Common myeloid progenitor, CD34-positive (primary cell): ENCODE data around the gene TCHP.

Experiments used
- CTCF ChIA-PET: fragments of 350-600 bp; sonication (Branson Sonifier 250); formaldehyde crosslinking; loops from one replicate; lab custom pipeline; 2021; ENCODE audit warnings: antibody characterized with exemption; lab: Charles Lee
- POLR2A ChIA-PET: fragments of 350-600 bp; sonication (Branson Sonifier 250); formaldehyde crosslinking; loops from one replicate; lab custom pipeline; 2021; ENCODE audit warnings: antibody characterized with exemption; lab: Charles Lee
- DNase-seq, 3 donors: peaks; one replicate each; pipeline versions ENCODE4 v3.0.0 to v3.0.0-alpha.2; 2013
- H3K27ac ChIP-seq, 2 experiments: 1 replicate in 1 of 2; 2 replicates in 1 of 2; pipeline ENCODE4 v1.7.0; 2013; ENCODE audit warnings: inconsistent platforms in 2 of 2, low read length in 2 of 2, mild to moderate bottlenecking in 2 of 2, low read depth in 1 of 2, moderate library complexity in 1 of 2; ENCODE audit not compliant: severe bottlenecking in 2 of 2, insufficient read depth in 1 of 2, poor library complexity in 1 of 2
- H3K27me3 ChIP-seq, 5 experiments: replicated peaks in 2 of 5; 1 replicate in 3 of 5; 2 replicates in 2 of 5; pipeline versions ENCODE4 v1.6.1 to v1.7.0; 2013; ENCODE audit warnings: low read length in 4 of 5, mild to moderate bottlenecking in 2 of 5, moderate library complexity in 2 of 5, inconsistent platforms in 1 of 5; ENCODE audit not compliant: insufficient read depth in 5 of 5, control insufficient read depth in 4 of 5
- H3K36me3 ChIP-seq, 4 experiments: 1 replicate in 2 of 4; 2 replicates in 2 of 4; pipeline versions ENCODE4 v1.6.1 to v1.7.0; 2013; ENCODE audit warnings: low read length in 3 of 4, control low read depth in 1 of 4, mild to moderate bottlenecking in 1 of 4; ENCODE audit not compliant: control insufficient read depth in 4 of 4, insufficient read depth in 4 of 4
- H3K4me1 ChIP-seq, 4 experiments: 1 replicate in 3 of 4; 2 replicates in 1 of 4; pipeline versions ENCODE4 v1.6.1 to v1.7.1; 2013; ENCODE audit warnings: low read length in 3 of 4, mild to moderate bottlenecking in 3 of 4, control low read depth in 1 of 4, inconsistent platforms in 1 of 4, moderate library complexity in 1 of 4; ENCODE audit not compliant: control insufficient read depth in 4 of 4, insufficient read depth in 4 of 4; ENCODE audit errors: control extremely low read depth in 1 of 4
- H3K4me3 ChIP-seq, 7 experiments: 1 replicate in 4 of 7; 2 replicates in 3 of 7; pipeline versions ENCODE4 v1.5.1 to v1.7.0; 2013; ENCODE audit warnings: mild to moderate bottlenecking in 7 of 7, low read length in 6 of 7, moderate library complexity in 6 of 7, inconsistent platforms in 2 of 7, low read depth in 2 of 7, control low read depth in 1 of 7; ENCODE audit not compliant: insufficient read depth in 4 of 7, control insufficient read depth in 1 of 7; ENCODE audit errors: extremely low read depth in 1 of 7
- H3K9me3 ChIP-seq, 5 experiments: 1 replicate in 4 of 5; 2 replicates in 1 of 5; pipeline versions ENCODE4 v1.6.1 to v1.7.1; 2013; ENCODE audit warnings: low read length in 4 of 5, mild to moderate bottlenecking in 2 of 5, inconsistent platforms in 1 of 5, low read depth in 1 of 5, moderate library complexity in 1 of 5; ENCODE audit not compliant: control insufficient read depth in 4 of 5, insufficient read depth in 2 of 5; ENCODE audit errors: control extremely low read depth in 1 of 5
- WGBS: methylation state at CpG from one replicate; pipeline ENCODE4 v1.1.5; 2013; ENCODE audit not compliant: insufficient coverage; 5-methylcytosine and 5-hydroxymethylcytosine counted together

TCHP gene

DNA sequence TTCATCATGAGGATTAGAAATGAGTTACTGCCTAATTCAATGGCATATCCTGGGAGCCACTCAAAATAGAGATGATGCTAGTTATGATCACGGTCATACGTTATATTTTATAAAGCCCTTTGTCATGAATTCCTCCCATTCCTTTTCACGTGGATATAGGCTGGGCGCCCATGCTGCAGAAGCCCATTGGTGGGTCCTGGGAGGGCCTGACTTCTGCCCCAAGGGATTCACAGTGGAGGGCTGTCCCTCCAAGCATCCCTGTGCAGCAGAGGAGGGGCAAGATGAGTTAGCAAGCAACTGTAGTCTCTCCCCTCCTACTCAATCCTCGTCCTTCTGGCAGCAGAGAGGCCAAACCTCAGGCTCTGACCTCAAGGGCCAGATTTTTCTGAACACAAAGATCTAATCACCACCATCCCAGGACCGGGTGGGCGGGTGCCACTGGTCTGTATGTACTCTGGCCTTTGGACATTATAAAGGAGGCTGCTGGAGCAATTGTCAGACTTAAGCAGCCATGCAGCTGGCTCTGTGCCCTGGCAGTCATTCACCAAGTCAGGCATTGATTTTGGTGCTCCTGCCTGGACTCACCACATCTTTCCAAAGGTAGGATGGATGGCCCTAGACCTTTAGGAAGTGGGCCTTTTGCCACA is 28.3 kb upstream of the TCHP start:
- H3K4me1 ChIP-seq = peaks cover 0 to 18% (median 0%) of the 10 kb centered on the region in 4 experiments
- POLR2A ChIA-PET = no interaction called here
- 100% methylated on average over 7 of the region's 7 CpGs for WGBS
- no peaks in the 10 kb centered on the region for H3K9me3 ChIP-seq
- DNase-seq = no peak
- peaks cover 0 to 5% (median 2%) of the 10 kb centered on the region in 4 experiments for H3K36me3 ChIP-seq
- CTCF ChIA-PET = interaction anchor here (1.3 to 1.9 kb wide), 3 partner anchors 12 to 19 kb away, joined by 3 to 7 read pairs (median 5); no protein-coding TSS in a partner anchor
- no peak overlapping the region for H3K4me3 ChIP-seq
- no peak overlapping the region for H3K27ac ChIP-seq
- H3K27me3 ChIP-seq = no peaks in the 10 kb centered on the region

- Histone ChIP-seq H3K27ac (no peak overlapping the region), H3K27me3 (no peaks in the 10 kb centered on the region), H3K4me1 (peaks cover 0 to 19% (median 0%) of the 10 kb centered on the region in 4 experiments), H3K36me3 (peaks cover 0 to 5% (median 2%) of the 10 kb centered on the region in 4 experiments), H3K9me3 (no peaks in the 10 kb centered on the region), H3K4me3 (no peak overlapping the region)
- POLR2A ChIA-PET = no interaction called here
- 95% methylated on average over 2 of the region's 6 CpGs for WGBS
- no peak for DNase-seq
- CTCF ChIA-PET = interaction anchor here (1.9 kb wide), 1 partner anchor 20 kb away, joined by 7 read pairs; no protein-coding TSS in a partner anchor
Measured at GRCh38 chr12:109873653-109874052, 26.4 kb upstream of the TCHP start.

GRCh38 chr12:109875572-109876131 is 24.4 kb upstream of the TCHP start:
- peaks cover 8 to 34% (median 11%) of the 10 kb centered on the region in 4 experiments for H3K4me1 ChIP-seq
- DNase-seq = no peak
- 82% methylated on average over 2 of the region's 6 CpGs for WGBS
- H3K27ac ChIP-seq = no peak overlapping the region
- CTCF ChIA-PET = interaction anchor here (0.8 to 3.7 kb wide), 2 partner anchors 22 to 35 kb away, joined by 4 to 15 read pairs; no protein-coding TSS in a partner anchor
- POLR2A ChIA-PET = no interaction called here
- no peaks in the 10 kb centered on the region for H3K27me3 ChIP-seq
- H3K9me3 ChIP-seq = no peaks in the 10 kb centered on the region
- H3K36me3 ChIP-seq = peaks cover 0 to 5% (median 2%) of the 10 kb centered on the region in 4 experiments
- H3K4me3 ChIP-seq = no peak overlapping the region

GRCh38 chr12:109876406-109876805 is 23.7 kb upstream of the TCHP start:
- H3K9me3 ChIP-seq = no peaks in the 10 kb centered on the region
- no peak overlapping the region for H3K4me3 ChIP-seq
- CTCF ChIA-PET = interaction anchor here (0.8 to 3.7 kb wide), 3 partner anchors 12 to 36 kb away, joined by 3 to 15 read pairs (median 4); no protein-coding TSS in a partner anchor
- no peak for DNase-seq
- H3K36me3 ChIP-seq = peaks cover 0 to 5% (median 2%) of the 10 kb centered on the region in 4 experiments
- no peaks in the 10 kb centered on the region for H3K27me3 ChIP-seq
- POLR2A ChIA-PET = no interaction called here
- no peak overlapping the region for H3K27ac ChIP-seq
- H3K4me1 ChIP-seq = peaks cover 8 to 33% (median 15%) of the 10 kb centered on the region in 4 experiments

DNA sequence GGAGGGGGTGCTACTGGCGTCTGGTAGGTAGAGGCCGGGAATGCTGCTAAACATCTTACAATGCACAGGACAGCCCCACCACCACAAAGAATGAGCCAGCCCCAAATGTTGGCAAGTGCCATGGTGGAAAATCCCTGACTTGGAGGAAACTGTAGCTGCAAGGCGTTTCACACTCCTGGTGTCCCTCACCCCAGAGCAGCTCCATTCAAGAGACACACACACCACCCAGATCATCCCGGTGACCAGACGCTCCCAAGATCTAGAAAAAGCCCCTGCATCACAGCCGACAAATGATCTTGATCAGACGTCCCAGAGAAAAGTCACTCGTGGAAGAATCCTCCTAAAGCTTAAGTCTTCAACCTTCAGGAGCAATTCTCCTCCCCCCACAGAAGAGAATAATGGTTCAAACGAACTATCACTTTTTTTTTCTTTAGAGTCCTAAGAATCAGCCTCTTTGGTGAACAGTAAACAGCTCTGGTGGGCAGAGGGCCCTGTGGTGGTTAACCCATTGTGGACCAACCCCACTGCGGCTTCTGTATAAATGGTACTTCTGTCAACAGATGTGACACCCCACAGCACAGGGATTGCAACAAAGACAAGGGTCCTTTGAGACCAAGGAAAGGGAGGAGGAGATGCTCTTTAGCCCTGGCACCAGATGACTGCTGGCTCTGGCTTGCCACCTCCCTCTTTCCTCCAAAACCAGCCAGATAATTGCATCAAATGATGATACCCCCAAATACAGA is 22.4 kb upstream of the TCHP start:
- Histone ChIP-seq H3K9me3 (no peaks in the 10 kb centered on the region), H3K4me3 (no peak overlapping the region), H3K36me3 (no peaks in the 10 kb centered on the region), H3K4me1 (peaks cover 8 to 21% (median 15%) of the 10 kb centered on the region in 4 experiments), H3K27me3 (no peaks in the 10 kb centered on the region), H3K27ac (no peak overlapping the region)
- 86% methylated on average over 7 of the region's 10 CpGs for WGBS
- ChIA-PET CTCF (interaction anchor here (0.7 to 3.7 kb wide), 4 partner anchors 11 to 24 kb away, joined by 3 to 15 read pairs (median 3); no protein-coding TSS in a partner anchor), POLR2A (no interaction called here)
- no peak for DNase-seq

GRCh38 chr12:109878247-109878625 is 21.8 kb upstream of the TCHP start:
- H3K4me1 ChIP-seq = peaks cover 8 to 21% (median 15%) of the 10 kb centered on the region in 4 experiments
- no peak for DNase-seq
- H3K27ac ChIP-seq = no peak overlapping the region
- 100% methylated on average over 3 of the region's 3 CpGs for WGBS
- ChIA-PET CTCF (interaction anchor here (0.7 to 3.7 kb wide), 3 partner anchors 14 to 25 kb away, joined by 3 to 15 read pairs (median 3); no protein-coding TSS in a partner anchor), POLR2A (no interaction called here)
- no peaks in the 10 kb centered on the region for H3K9me3 ChIP-seq
- H3K36me3 ChIP-seq = no peaks in the 10 kb centered on the region
- no peaks in the 10 kb centered on the region for H3K27me3 ChIP-seq
- H3K4me3 ChIP-seq = no peak overlapping the region
